ENCODE measurements around the gene RYR2.

The RYR2 gene

DNA sequence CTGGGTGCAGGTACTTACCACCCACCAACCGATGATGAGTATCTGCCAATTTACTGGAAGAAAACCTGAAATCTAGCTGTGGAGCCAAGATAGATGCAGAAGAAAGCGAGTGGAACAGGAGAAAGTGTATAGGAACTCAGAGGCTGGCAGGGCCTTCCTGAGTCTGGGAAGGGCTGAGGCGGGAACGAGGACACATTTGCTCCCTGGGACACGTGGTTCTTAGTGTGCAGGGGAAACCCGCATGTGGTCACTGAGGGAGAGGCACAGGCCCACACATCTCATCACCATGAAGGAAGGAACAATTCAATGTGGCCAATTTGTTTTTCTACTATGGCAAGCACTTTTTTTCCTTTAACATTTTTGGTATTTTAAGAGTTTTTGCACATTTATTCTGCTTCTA lies 8.2 kb downstream of the RYR2 start:
- no peak overlapping the region for H3K27ac ChIP-seq (ENCODE audit: poor library complexity, severe bottlenecking)

DNA sequence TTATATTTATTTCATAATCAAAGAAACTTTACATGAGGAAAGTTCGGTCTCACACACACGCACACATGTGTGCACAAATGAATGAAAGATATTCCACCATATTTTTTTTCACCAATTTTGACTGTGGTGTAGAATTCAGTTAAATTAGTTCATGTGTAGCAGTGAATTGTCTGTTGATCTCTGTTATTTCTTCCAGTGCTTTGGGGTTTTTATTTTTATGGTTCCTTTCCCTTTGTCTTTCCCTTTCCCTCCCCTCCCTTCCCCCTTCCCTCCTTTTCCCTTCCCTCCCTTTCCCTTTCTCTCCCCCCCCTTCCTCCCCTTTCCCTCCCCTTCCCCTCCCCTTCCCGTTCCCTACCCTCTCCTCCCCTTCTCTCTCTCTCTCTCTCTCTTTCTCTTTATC lies 8.9 kb downstream of the RYR2 start:
- Histone ChIP-seq H3K9me3 (ENCODE audit: severe bottlenecking) (no peaks in the 10 kb centered on the region), H3K27ac (ENCODE audit: poor library complexity, severe bottlenecking) (no peak overlapping the region), H3K4me3 (ENCODE audit: severe bottlenecking) (no peak overlapping the region), H3K4me1 (ENCODE audit: insufficient read depth, poor library complexity, severe bottlenecking) (no peaks in the 10 kb centered on the region), H3K36me3 (ENCODE audit: low read depth) (no peaks in the 10 kb centered on the region), H3K27me3 (ENCODE audit: insufficient read depth, poor library complexity, severe bottlenecking) (peaks cover 6% of the 10 kb centered on the region)
- DNase-seq (ENCODE audit: low spot score) (no peak), ATAC-seq (ENCODE audit: low read depth) (no peak)
- TF ChIP-seq, protein P1, sequence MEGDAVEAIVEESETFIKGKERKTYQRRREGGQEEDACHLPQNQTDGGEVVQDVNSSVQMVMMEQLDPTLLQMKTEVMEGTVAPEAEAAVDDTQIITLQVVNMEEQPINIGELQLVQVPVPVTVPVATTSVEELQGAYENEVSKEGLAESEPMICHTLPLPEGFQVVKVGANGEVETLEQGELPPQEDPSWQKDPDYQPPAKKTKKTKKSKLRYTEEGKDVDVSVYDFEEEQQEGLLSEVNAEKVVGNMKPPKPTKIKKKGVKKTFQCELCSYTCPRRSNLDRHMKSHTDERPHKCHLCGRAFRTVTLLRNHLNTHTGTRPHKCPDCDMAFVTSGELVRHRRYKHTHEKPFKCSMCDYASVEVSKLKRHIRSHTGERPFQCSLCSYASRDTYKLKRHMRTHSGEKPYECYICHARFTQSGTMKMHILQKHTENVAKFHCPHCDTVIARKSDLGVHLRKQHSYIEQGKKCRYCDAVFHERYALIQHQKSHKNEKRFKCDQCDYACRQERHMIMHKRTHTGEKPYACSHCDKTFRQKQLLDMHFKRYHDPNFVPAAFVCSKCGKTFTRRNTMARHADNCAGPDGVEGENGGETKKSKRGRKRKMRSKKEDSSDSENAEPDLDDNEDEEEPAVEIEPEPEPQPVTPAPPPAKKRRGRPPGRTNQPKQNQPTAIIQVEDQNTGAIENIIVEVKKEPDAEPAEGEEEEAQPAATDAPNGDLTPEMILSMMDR (IDR thresholded peaks at IDR 0.05; ENCODE audit: poor library complexity, severe bottlenecking), result no peak

More for the DNA sequence above, 8.2 kb downstream of the RYR2 start:
- TF ChIP-seq, protein P1 (IDR thresholded peaks at IDR 0.05; ENCODE audit: poor library complexity, severe bottlenecking), result no peak
- no peak for ATAC-seq (ENCODE audit: low read depth)
- Histone ChIP-seq H3K4me3 (ENCODE audit: severe bottlenecking) (no peak overlapping the region), H3K9me3 (ENCODE audit: severe bottlenecking) (no peaks in the 10 kb centered on the region), H3K27me3 (ENCODE audit: insufficient read depth, poor library complexity, severe bottlenecking) (peaks cover 8% of the 10 kb centered on the region), H3K4me1 (ENCODE audit: insufficient read depth, poor library complexity, severe bottlenecking) (no peaks in the 10 kb centered on the region), H3K36me3 (ENCODE audit: low read depth) (no peaks in the 10 kb centered on the region)
- DNase-seq (ENCODE audit: low spot score), result no peak

DNA sequence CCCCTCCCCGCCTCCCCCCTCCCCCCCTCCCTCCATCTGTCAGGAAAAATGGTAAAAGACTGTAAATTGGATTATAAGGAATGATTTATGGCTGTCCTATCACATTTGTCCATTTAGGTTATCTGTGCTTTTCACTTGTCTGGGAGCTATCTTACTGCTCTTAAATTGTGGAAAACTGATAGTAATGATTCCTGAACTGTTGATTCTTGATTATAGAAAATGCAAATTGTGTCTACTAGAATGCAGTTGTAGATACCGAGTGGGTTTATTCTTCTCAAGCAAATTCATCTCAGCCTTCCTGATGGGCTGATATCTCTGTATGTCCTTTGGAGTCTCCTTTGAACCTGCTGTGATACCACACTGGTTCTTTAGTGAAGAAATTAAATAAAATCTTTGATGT lies 12.3 kb downstream of the RYR2 start:
- TF ChIP-seq, protein P1 (IDR thresholded peaks at IDR 0.05; ENCODE audit: poor library complexity, severe bottlenecking), result no peak
- Histone ChIP-seq H3K4me3 (ENCODE audit: severe bottlenecking) (no peak overlapping the region), H3K4me1 (ENCODE audit: insufficient read depth, poor library complexity, severe bottlenecking) (no peaks in the 10 kb centered on the region), H3K27me3 (ENCODE audit: insufficient read depth, poor library complexity, severe bottlenecking) (peaks cover 3% of the 10 kb centered on the region), H3K36me3 (ENCODE audit: low read depth) (no peaks in the 10 kb centered on the region), H3K9me3 (ENCODE audit: severe bottlenecking) (no peaks in the 10 kb centered on the region), H3K27ac (ENCODE audit: poor library complexity, severe bottlenecking) (no peak overlapping the region)
- ATAC-seq (ENCODE audit: low read depth) (no peak), DNase-seq (ENCODE audit: low spot score) (no peak)

DNA sequence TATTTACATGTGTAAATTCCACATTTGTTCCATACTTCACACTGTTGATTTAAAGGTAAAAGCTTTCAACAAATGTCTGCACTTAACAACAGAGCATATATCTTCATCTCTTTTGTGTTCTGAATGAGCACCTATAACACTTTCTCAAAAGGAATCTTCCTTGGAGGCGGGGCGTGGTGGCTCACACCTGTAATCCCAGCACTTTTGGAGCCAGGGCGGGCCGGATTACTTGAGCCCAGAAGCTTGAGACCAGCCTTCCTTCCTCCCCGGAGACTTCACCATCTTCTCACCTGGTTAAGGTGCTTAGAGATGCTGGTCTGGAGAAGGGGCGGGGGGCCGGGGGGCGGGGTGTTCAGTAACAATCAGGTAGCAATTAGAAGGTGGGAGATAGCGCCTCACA lies 16.5 kb downstream of the RYR2 start:
- no peak for DNase-seq (ENCODE audit: low spot score)
- Histone ChIP-seq H3K27me3 (ENCODE audit: insufficient read depth, poor library complexity, severe bottlenecking) (no peaks in the 10 kb centered on the region), H3K9me3 (ENCODE audit: severe bottlenecking) (no peaks in the 10 kb centered on the region), H3K27ac (ENCODE audit: poor library complexity, severe bottlenecking) (no peak overlapping the region), H3K4me3 (ENCODE audit: severe bottlenecking) (no peak overlapping the region), H3K4me1 (ENCODE audit: insufficient read depth, poor library complexity, severe bottlenecking) (no peaks in the 10 kb centered on the region), H3K36me3 (ENCODE audit: low read depth) (no peaks in the 10 kb centered on the region)
- TF ChIP-seq, protein P1 (IDR thresholded peaks at IDR 0.05; ENCODE audit: poor library complexity, severe bottlenecking), result no peak
- ATAC-seq (ENCODE audit: low read depth), result no peak

DNA sequence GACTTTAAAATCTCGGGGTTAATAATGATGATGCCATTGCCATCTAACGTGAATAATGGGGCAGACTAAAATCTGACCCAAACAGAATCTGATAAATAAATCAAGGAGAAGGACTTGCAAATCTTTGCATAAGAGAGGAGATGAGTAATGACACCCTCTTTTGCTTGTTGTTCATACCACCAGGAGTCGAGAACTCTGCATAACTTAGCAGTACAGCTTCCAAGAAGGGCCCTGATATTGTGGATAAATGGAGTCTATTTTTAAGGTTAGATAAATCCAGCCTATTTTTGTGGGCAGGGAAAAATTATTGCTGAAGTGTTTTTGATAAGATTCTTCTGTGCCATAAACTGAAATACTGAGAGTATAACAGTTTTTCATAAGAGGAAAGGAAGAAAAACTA lies 17.3 kb downstream of the RYR2 start:
- DNase-seq (ENCODE audit: low spot score) (no peak), ATAC-seq (ENCODE audit: low read depth) (no peak)
- TF ChIP-seq, protein P1 (IDR thresholded peaks at IDR 0.05; ENCODE audit: poor library complexity, severe bottlenecking), result no peak
- Histone ChIP-seq H3K4me3 (ENCODE audit: severe bottlenecking) (no peak overlapping the region), H3K36me3 (ENCODE audit: low read depth) (no peaks in the 10 kb centered on the region), H3K27ac (ENCODE audit: poor library complexity, severe bottlenecking) (no peak overlapping the region), H3K9me3 (ENCODE audit: severe bottlenecking) (no peaks in the 10 kb centered on the region), H3K27me3 (ENCODE audit: insufficient read depth, poor library complexity, severe bottlenecking) (no peaks in the 10 kb centered on the region), H3K4me1 (ENCODE audit: insufficient read depth, poor library complexity, severe bottlenecking) (no peaks in the 10 kb centered on the region)
